ENCODE results near the gene PACRG. TPM values are rescaled to one million over a fixed set of nuclear protein-coding genes. Genes with fewer than 3 reads are reported as not detected.

Gene PACRG
- total RNA-seq, 1 experiment from 2014 or later = 0.59 TPM

DNA sequence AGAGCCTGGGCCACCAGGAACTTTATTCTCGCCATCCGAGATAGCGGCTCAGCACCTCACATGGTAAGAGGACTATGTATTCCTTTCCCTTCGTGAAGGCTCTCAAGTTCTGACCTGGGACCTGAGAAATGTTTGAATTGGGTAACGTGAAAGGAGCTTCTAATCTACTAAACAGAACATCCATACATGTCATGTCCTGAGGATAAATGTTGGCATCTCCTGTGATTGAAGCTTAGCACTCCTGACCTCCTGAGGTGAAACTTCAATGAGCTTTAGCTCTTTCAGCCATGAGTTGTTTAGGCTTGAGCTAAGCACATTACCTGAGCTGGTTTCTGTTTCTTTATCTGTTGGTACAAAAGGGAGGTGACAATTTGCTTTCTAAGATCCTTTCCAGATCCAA, 280.9 kb downstream of the PACRG start:
- no peaks in the 10 kb centered on the region for H3K36me3 ChIP-seq (ENCODE audit: control insufficient read depth, insufficient read depth, low read length)
- POLR2A ChIA-PET = no interaction called here
- H3K9me3 ChIP-seq (ENCODE audit: control insufficient read depth, insufficient read depth, low read depth, low read length) = no peaks in the 10 kb centered on the region
- ATAC-seq (no peak), DNase-seq (ENCODE audit: low read depth, low spot score) (no peak)
- no peak overlapping the region for H3K27ac ChIP-seq (ENCODE audit: low read length)
- intact Hi-C loops (cut with micrococcal nuclease; ENCODE audit: unreplicated experiment) = no loop called here
- H3K27me3 ChIP-seq (ENCODE audit: control insufficient read depth, insufficient read depth, low read length) = no peaks in the 10 kb centered on the region
- H3K4me1 ChIP-seq (ENCODE audit: control insufficient read depth, insufficient read depth, low read length) = no peaks in the 10 kb centered on the region
- BruUV-seq (replicated peaks) = no TSS peak
- CTCF ChIA-PET = no interaction called here
- no peak overlapping the region for H3K4me3 ChIP-seq (ENCODE audit: low read depth in 2 of 2, low read length in 2 of 2)
- in situ Hi-C loops (cut with HindIII; ENCODE audit: low pct_unique_long_range_greater_than_20kb, low sequenced_read_pairs) = no loop called here
- no peak for TF ChIP-seq POLR2AphosphoS5 (IDR thresholded peaks at IDR 0.05; ENCODE audit: low read depth, low read length)
- TF ChIP-seq, protein P1, sequence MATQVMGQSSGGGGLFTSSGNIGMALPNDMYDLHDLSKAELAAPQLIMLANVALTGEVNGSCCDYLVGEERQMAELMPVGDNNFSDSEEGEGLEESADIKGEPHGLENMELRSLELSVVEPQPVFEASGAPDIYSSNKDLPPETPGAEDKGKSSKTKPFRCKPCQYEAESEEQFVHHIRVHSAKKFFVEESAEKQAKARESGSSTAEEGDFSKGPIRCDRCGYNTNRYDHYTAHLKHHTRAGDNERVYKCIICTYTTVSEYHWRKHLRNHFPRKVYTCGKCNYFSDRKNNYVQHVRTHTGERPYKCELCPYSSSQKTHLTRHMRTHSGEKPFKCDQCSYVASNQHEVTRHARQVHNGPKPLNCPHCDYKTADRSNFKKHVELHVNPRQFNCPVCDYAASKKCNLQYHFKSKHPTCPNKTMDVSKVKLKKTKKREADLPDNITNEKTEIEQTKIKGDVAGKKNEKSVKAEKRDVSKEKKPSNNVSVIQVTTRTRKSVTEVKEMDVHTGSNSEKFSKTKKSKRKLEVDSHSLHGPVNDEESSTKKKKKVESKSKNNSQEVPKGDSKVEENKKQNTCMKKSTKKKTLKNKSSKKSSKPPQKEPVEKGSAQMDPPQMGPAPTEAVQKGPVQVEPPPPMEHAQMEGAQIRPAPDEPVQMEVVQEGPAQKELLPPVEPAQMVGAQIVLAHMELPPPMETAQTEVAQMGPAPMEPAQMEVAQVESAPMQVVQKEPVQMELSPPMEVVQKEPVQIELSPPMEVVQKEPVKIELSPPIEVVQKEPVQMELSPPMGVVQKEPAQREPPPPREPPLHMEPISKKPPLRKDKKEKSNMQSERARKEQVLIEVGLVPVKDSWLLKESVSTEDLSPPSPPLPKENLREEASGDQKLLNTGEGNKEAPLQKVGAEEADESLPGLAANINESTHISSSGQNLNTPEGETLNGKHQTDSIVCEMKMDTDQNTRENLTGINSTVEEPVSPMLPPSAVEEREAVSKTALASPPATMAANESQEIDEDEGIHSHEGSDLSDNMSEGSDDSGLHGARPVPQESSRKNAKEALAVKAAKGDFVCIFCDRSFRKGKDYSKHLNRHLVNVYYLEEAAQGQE (IDR thresholded peaks at IDR 0.05; ENCODE audit: insufficient read depth in 1 of 2, low read depth in 2 of 2, low read length in 1 of 2) = no peak
- no peak for TF ChIP-seq TCF7L2 (IDR thresholded peaks at IDR 0.05; ENCODE audit: low read depth, low read length)
- TF ChIP-seq, protein P2, sequence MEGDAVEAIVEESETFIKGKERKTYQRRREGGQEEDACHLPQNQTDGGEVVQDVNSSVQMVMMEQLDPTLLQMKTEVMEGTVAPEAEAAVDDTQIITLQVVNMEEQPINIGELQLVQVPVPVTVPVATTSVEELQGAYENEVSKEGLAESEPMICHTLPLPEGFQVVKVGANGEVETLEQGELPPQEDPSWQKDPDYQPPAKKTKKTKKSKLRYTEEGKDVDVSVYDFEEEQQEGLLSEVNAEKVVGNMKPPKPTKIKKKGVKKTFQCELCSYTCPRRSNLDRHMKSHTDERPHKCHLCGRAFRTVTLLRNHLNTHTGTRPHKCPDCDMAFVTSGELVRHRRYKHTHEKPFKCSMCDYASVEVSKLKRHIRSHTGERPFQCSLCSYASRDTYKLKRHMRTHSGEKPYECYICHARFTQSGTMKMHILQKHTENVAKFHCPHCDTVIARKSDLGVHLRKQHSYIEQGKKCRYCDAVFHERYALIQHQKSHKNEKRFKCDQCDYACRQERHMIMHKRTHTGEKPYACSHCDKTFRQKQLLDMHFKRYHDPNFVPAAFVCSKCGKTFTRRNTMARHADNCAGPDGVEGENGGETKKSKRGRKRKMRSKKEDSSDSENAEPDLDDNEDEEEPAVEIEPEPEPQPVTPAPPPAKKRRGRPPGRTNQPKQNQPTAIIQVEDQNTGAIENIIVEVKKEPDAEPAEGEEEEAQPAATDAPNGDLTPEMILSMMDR (IDR thresholded peaks at IDR 0.05) = no peak
- no peak for TF ChIP-seq SIN3A (IDR thresholded peaks at IDR 0.05; ENCODE audit: borderline replicate concordance, insufficient read depth, low read depth, low read length)

DNA sequence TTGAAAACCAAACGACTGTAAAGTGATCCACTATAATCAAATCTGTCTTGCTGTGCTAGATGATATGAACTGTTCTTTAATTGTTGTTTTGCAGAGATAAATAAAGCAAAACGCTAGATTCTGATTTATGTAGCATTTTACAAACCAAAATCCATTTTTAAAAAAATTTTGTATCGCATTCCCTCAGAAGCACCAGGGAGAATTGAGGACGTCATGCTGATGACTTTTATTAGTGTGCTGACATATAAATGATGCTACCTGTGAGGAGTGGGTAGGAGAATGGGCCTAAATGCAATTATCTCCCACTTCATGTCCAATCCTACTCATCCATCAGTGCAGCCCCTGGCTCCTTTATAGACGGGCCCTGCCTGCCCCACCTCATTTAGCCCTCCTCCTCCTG, 282.4 kb downstream of the PACRG start:
- TF ChIP-seq SIN3A (IDR thresholded peaks at IDR 0.05; ENCODE audit: borderline replicate concordance, insufficient read depth, low read depth, low read length) = no peak
- TF ChIP-seq, protein P1 (IDR thresholded peaks at IDR 0.05; ENCODE audit: insufficient read depth in 1 of 2, low read depth in 2 of 2, low read length in 1 of 2) = no peak
- no peak for TF ChIP-seq TCF7L2 (IDR thresholded peaks at IDR 0.05; ENCODE audit: low read depth, low read length)
- TF ChIP-seq POLR2AphosphoS5 (IDR thresholded peaks at IDR 0.05; ENCODE audit: low read depth, low read length) = no peak
- TF ChIP-seq, protein P2 (IDR thresholded peaks at IDR 0.05) = no peak
- intact Hi-C loops (cut with micrococcal nuclease; ENCODE audit: unreplicated experiment) (no loop called here), in situ Hi-C loops (cut with HindIII; ENCODE audit: low pct_unique_long_range_greater_than_20kb, low sequenced_read_pairs) (no loop called here)
- no peaks in the 10 kb centered on the region for H3K27me3 ChIP-seq (ENCODE audit: control insufficient read depth, insufficient read depth, low read length)
- CTCF ChIA-PET = no interaction called here
- H3K4me1 ChIP-seq (ENCODE audit: control insufficient read depth, insufficient read depth, low read length) = no peaks in the 10 kb centered on the region
- POLR2A ChIA-PET = no interaction called here
- H3K4me3 ChIP-seq (ENCODE audit: low read depth in 2 of 2, low read length in 2 of 2) = no peak overlapping the region
- no peak for ATAC-seq
- BruUV-seq (replicated peaks) = no TSS peak
- H3K27ac ChIP-seq (ENCODE audit: low read length) = no peak overlapping the region
- DNase-seq (ENCODE audit: low read depth, low spot score) = no peak
- H3K9me3 ChIP-seq (ENCODE audit: control insufficient read depth, insufficient read depth, low read depth, low read length) = no peaks in the 10 kb centered on the region
- no peaks in the 10 kb centered on the region for H3K36me3 ChIP-seq (ENCODE audit: control insufficient read depth, insufficient read depth, low read length)
